IMR-90 (cell line): ENCODE data around the gene DNAH3.

ENCODE experiments used
- CEBPB ChIP-seq: IDR thresholded peaks from 2 replicates; pipeline ENCODE4 v1.6.1; 2012; ENCODE audit warnings: low read depth, low read length, improper control_type of control experiment
- CTCF ChIP-seq: conservative IDR thresholded peaks from 2 replicates; pipeline ENCODE4 v1.5.1; 2012; ENCODE audit warnings: mild to moderate bottlenecking, low read depth, low read length, improper control_type of control experiment
- FOS ChIP-seq: fragments of 150-350 bp; IDR thresholded peaks from 2 replicates; pipeline ENCODE4 v1.6.1; 2016; ENCODE audit warnings: low read depth, low read length
- MAZ ChIP-seq: IDR thresholded peaks from 2 replicates; pipeline ENCODE4 v1.6.1; 2012; ENCODE audit warnings: low read depth, mild to moderate bottlenecking, low read length, improper control_type of control experiment, moderate library complexity, borderline replicate concordance
- MXI1 ChIP-seq: IDR thresholded peaks from 2 replicates; pipeline ENCODE4 v1.6.1; 2012; ENCODE audit warnings: low read depth, mild to moderate bottlenecking, low read length, moderate library complexity, borderline replicate concordance
- POLR2A ChIP-seq: IDR thresholded peaks from 2 replicates; pipeline ENCODE4 v1.6.1; 2012; ENCODE audit warnings: mild to moderate bottlenecking, low read depth, low read length
- RCOR1 ChIP-seq: IDR thresholded peaks from 2 replicates; pipeline ENCODE4 v1.6.1; 2012; ENCODE audit warnings: mild to moderate bottlenecking, low read length, improper control_type of control experiment; ENCODE audit not compliant: insufficient replicate concordance
- RFX5 ChIP-seq: IDR thresholded peaks from 2 replicates; pipeline ENCODE4 v1.8.0; 2012; ENCODE audit warnings: low read depth, mild to moderate bottlenecking, low read length, moderate library complexity
- SMC3 ChIP-seq: fragments of 150-350 bp; IDR thresholded peaks from 2 replicates; pipeline ENCODE4 v1.6.1; 2016; ENCODE audit warnings: low read depth, mild to moderate bottlenecking, antibody characterized with exemption, low read length, moderate library complexity
- USF2 ChIP-seq: fragments of 150-350 bp; IDR thresholded peaks from 2 replicates; pipeline ENCODE4 v1.6.1; 2017; ENCODE audit warnings: mild to moderate bottlenecking, antibody characterized with exemption, low read length, low read depth

- no peak for TF ChIP-seq SMC3
- TF ChIP-seq CTCF = no peak
- TF ChIP-seq FOS = no peak
- no peak for TF ChIP-seq MXI1
- no peak for TF ChIP-seq USF2
- no peak for TF ChIP-seq CEBPB
- no peak for TF ChIP-seq MAZ
- TF ChIP-seq RFX5 = no peak
- TF ChIP-seq POLR2A = no peak
- TF ChIP-seq RCOR1 = no peak
Measured at GRCh38 chr16:21037168-21037567, 113.5 kb downstream of the DNAH3 start.
